Mucosa of descending colon (tissue), 3 donors: Measurements from ENCODE around the gene THEM4. TPM values are rescaled to one million over a fixed set of nuclear protein-coding genes. Genes with fewer than 3 reads are reported as not detected.
"Not testable (repeated sequence)": the region's sequence is repeated elsewhere in the genome, so short reads cannot be mapped to it uniquely, and the experiment has no call there.

ENCODE experiments used
- ATAC-seq: fragments of 200-7000 bp; cut with Tn5 transposase; one replicate; pipeline ENCODE4 v1.9.1; 2020; ENCODE audit warnings: mild to moderate bottlenecking, moderate library complexity
- DNase-seq, 3 donors: peaks; one replicate each; pipeline ENCODE4 v3.0.0-alpha.2; 2020
- H3K36me3 ChIP-seq: fragments of 200-600 bp; one replicate; pipeline ENCODE4 v1.8.0; 2021; ENCODE audit warnings: low read depth, mild to moderate bottlenecking
- H3K4me1 ChIP-seq: fragments of 200-600 bp; one replicate; pipeline ENCODE4 v1.8.0; 2021; ENCODE audit warnings: low read depth, mild to moderate bottlenecking
- H3K4me3 ChIP-seq: fragments of 200-600 bp; one replicate; pipeline ENCODE4 v1.8.0; 2021; ENCODE audit warnings: mild to moderate bottlenecking
- H3K9me3 ChIP-seq: fragments of 200-600 bp; one replicate; pipeline ENCODE4 v1.8.0; 2021; ENCODE audit warnings: mild to moderate bottlenecking
- CTCF ChIP-seq: fragments of 200-600 bp; IDR thresholded peaks from one replicate; pipeline ENCODE4 v1.8.0; 2022; ENCODE audit warnings: antibody characterized with exemption, mild to moderate bottlenecking
- intact Hi-C, 2 donors: fragments of 100-400 bp; cut with DNase I in 1 of 2; cut with micrococcal nuclease in 1 of 2; formaldehyde crosslinking; loops; one replicate each; pipeline versions ENCODE4 v1.11.0 to v1.11.1; 2022; cut with DNase I, micrococcal nuclease
- total RNA-seq, 3 donors: library from RNA; stranded (reverse); fragmentation: NEBNext Ultra II Directional in 2 of 3; extraction: Animal tissue kit (Norgen Biotek cat#: 25700) in 2 of 3; gene quantifications; one replicate each; pipeline versions ENCODE4 v1.2.1 to v1.2.4, GENCODE V29; 2021 to 2023
- donor health status: DM: no; HTN: no; CAD: no; lungs with moderate emphysema.
- donor health status: DM: no; HTN: no; CAD: no.
- donor health status: DM: no; HTN: yes; CAD: no.

THEM4 gene
- total RNA-seq, 3 donors from 2014 or later: 9.1 to 12.7 (median 11.3) TPM

- ATAC-seq (no peak), DNase-seq (no peak)
- no peak for TF ChIP-seq CTCF
- intact Hi-C loops: no loop called here
- Histone ChIP-seq H3K9me3 (no peaks in the 10 kb centered on the region), H3K4me3 (no peak overlapping the region), H3K36me3 (no peaks in the 10 kb centered on the region), H3K4me1 (no peaks in the 10 kb centered on the region)
These were observed 22.3 kb downstream of the THEM4 start for GRCh38 chr1:151887028-151887427.

GRCh38 chr1:151885479-151885878 is 23.8 kb downstream of the THEM4 start:
- intact Hi-C loops: no loop called here
- no peak for DNase-seq
- Histone ChIP-seq H3K36me3 (no peaks in the 10 kb centered on the region), H3K9me3 (no peaks in the 10 kb centered on the region), H3K4me3 (no peak overlapping the region), H3K4me1 (no peaks in the 10 kb centered on the region)
- TF ChIP-seq CTCF: no peak
- ATAC-seq: no peak

- H3K36me3 ChIP-seq, ATAC-seq, DNase-seq, H3K9me3 ChIP-seq, intact Hi-C loops, H3K4me3 ChIP-seq, H3K4me1 ChIP-seq: not testable (repeated sequence)
These were observed 24.4 kb downstream of the THEM4 start for GRCh38 chr1:151884879-151885278.

GRCh38 chr1:151884445-151884844 is 24.9 kb downstream of the THEM4 start:
- H3K4me1 ChIP-seq, H3K4me3 ChIP-seq, H3K36me3 ChIP-seq, intact Hi-C loops, H3K9me3 ChIP-seq, ATAC-seq, DNase-seq: not testable (repeated sequence)

GRCh38 chr1:151883898-151884297 is 25.4 kb downstream of the THEM4 start:
- DNase-seq, intact Hi-C loops, ATAC-seq: not testable (repeated sequence)

GRCh38 chr1:151882918-151883317 is 26.4 kb downstream of the THEM4 start:
- H3K36me3 ChIP-seq, intact Hi-C loops, DNase-seq, H3K4me3 ChIP-seq, H3K4me1 ChIP-seq, ATAC-seq, H3K9me3 ChIP-seq: not testable (repeated sequence)

More at GRCh38 chr1:151883898-151884297, 25.4 kb downstream of the THEM4 start:
- not testable (repeated sequence) for H3K4me3 ChIP-seq, H3K4me1 ChIP-seq, H3K36me3 ChIP-seq, H3K9me3 ChIP-seq

- Histone ChIP-seq H3K36me3 (no peaks in the 10 kb centered on the region), H3K4me1 (no peaks in the 10 kb centered on the region), H3K4me3 (no peak overlapping the region), H3K9me3 (no peaks in the 10 kb centered on the region)
- ATAC-seq (no peak), DNase-seq (no peak)
- TF ChIP-seq CTCF: no peak
- intact Hi-C loops: no loop called here
These were observed 26.8 kb downstream of the THEM4 start for GRCh38 chr1:151882466-151882865.

GRCh38 chr1:151881479-151881878 is 27.8 kb downstream of the THEM4 start:
- H3K4me1 ChIP-seq: no peaks in the 10 kb centered on the region
- no peak for TF ChIP-seq CTCF
- no peaks in the 10 kb centered on the region for H3K36me3 ChIP-seq

More at GRCh38 chr1:151881479-151881878, 27.8 kb downstream of the THEM4 start:
- no peaks in the 10 kb centered on the region for H3K9me3 ChIP-seq
- intact Hi-C loops: no loop called here
- DNase-seq (no peak), ATAC-seq (no peak)
- H3K4me3 ChIP-seq: no peak overlapping the region
